Measurements from ENCODE around the gene SLC2A8. TPM values are rescaled to one million over a fixed set of nuclear protein-coding genes. Genes with fewer than 3 reads are reported as not detected.
A peak's percentile ranks its signal among the peaks of the same experiment; 100 is the strongest.

The SLC2A8 gene
- total RNA-seq, 2 donors from 2014 or later, result 1.4 to 1.7 TPM

DNA sequence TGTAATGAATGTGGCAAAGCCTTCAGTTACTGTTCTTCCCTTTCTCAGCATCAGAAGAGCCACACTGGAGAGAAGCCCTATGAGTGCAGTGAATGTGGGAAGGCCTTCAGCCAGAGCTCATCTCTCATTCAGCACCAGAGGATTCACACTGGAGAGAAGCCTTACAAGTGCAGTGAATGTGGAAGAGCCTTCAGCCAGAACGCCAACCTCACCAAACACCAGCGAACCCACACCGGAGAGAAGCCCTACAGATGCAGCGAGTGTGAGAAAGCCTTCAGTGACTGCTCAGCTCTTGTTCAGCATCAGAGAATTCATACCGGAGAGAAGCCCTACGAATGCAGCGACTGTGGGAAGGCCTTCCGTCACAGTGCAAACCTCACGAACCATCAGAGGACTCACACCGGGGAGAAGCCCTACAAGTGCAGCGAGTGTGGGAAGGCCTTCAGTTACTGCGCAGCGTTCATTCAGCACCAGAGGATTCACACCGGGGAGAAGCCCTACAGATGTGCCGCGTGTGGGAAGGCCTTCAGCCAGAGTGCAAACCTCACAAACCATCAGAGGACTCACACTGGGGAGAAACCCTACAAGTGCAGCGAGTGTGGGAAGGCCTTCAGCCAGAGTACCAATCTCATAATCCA lies 47.4 kb downstream of the SLC2A8 start:
- Mint-ChIP-seq H3K27ac (peak overlapping the region; percentile 94 to 98), H3K36me3 (peaks cover 45 to 77% of the 10 kb centered on the region in 2 donors), H3K9me3 (peaks cover 0 to 12% of the 10 kb centered on the region in 2 donors)
- ATAC-seq, result peak in 1 of 2 donors; percentile 5
- no peak for DNase-seq (ENCODE audit: low spot score in 2 of 2)

DNA sequence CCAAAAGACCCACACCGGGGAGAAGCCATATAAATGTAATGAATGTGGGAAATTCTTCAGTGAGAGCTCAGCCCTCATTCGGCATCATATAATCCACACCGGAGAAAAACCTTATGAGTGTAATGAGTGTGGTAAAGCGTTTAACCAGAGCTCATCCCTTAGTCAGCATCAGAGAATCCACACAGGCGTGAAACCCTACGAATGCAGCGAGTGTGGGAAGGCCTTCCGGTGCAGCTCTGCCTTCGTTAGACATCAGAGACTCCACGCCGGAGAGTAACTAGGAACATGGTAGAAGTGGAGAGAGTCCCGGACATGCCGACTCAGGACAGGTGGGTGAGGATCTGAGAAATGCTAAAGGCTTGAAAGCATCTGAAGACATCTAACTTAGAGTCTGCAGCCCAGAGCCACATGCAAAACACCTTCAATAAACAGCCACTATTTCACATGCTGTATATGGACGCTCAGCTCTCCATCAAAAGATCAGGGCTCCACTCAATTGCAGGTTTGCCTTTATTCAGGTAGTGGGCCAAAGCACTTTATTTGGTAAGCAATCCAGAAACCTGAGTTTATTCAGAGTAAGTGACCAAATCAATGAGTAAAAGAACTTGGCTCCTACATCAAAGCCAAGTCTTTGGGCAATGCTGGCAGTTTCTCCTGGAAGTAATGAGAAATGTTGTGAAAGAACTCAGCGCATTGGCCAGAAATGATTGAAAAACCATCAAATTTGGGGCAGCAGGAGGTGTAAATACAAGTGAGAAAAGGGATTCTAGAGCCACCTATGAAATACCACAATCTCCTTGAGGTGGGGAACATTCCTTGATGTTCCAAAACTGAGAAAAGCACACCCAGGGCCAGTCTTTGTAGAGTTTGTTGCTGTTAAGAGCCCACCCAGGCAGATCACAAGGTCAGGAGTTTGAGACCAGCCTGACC lies 48.2 kb downstream of the SLC2A8 start:
- no peak for DNase-seq (ENCODE audit: low spot score in 2 of 2)

DNA sequence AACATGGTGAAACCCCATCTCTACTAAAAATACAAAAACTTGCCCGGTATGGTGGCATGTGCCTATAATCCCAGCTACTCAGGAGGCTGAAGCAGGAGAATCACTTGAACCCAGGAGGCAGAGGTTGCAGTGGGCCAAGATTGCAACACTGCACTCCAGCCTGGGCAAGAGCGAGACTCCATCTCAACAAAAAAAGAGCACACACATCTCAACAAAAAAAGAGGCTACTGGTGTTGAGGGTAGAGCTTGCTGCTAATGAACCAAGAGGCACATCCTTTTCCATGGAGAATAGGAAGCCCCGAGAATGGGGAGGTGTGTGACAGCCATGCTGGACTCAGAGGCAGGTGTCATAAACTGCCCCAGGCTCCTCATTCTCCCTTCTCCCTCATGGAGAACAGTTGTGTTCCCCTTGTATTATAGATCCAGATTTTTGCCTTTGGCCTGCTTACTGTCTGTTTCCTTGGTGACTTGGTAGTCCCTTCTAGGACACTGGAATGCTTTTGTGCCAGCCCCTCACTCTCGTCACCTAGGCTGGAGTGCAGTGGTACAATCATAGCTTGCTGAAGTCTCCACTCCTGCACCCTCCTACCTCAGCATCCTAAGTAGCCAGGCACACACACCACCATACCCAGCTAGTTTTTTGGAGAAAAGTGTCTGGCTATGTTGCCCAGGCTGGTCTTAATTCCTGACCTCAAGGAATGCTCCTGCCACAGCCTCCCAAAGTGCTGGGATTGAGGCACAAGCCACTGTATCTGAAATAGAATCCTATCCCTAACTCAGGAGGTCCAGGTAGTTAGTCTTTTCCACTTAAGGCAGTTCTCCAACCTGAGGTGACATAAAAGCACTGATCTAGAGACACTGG lies 49.1 kb downstream of the SLC2A8 start:
- ATAC-seq (no peak), DNase-seq (ENCODE audit: low spot score in 2 of 2) (no peak)
- Mint-ChIP-seq H3K36me3 (peaks cover 54 to 83% of the 10 kb centered on the region in 2 donors), H3K27ac (peak overlapping the region; percentile 92 to 98), H3K9me3 (peaks cover 0 to 12% of the 10 kb centered on the region in 2 donors)

More for the DNA sequence above, 48.2 kb downstream of the SLC2A8 start:
- no peak for ATAC-seq
- peaks cover 0 to 12% of the 10 kb centered on the region in 2 donors for H3K9me3 Mint-ChIP-seq
- peak overlapping the region; percentile 94 to 98 for H3K27ac Mint-ChIP-seq
- peaks cover 50 to 83% of the 10 kb centered on the region in 2 donors for H3K36me3 Mint-ChIP-seq

DNA sequence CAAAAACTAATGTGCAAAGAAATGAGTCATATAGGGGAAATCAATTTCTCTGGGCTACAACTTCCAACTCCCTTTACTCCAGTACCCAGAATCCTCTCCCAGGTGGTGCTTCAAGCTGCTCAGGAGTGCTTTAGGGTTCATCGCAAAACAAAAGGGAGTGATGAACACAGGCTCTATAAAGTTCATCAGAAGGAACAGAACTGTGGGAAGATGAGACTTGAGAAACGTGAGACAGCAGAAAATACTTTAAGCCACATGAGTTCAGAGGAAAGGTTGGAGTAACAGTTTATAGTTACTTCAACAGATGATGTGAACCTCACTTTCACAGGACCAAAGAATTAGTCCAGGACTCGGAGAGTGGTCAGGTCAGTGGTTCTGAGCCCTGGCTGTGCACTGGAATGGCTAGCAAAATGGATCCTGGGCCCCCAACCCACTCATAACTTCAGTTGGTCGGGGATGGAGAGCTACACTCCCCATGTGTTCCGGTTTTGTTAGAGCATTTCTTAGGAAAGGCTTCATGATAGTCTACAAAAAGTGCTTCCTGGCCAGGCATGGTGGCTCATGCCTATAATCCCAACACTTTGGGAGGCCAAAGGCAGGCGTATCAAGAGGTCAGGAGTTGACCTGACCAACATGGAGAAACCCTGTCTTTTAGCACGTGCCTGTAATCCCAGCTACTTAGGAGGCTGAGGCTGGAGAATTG lies 49.9 kb downstream of the SLC2A8 start:
- ATAC-seq, result no peak
- peak overlapping the region; percentile 94 to 98 for H3K27ac Mint-ChIP-seq

DNA sequence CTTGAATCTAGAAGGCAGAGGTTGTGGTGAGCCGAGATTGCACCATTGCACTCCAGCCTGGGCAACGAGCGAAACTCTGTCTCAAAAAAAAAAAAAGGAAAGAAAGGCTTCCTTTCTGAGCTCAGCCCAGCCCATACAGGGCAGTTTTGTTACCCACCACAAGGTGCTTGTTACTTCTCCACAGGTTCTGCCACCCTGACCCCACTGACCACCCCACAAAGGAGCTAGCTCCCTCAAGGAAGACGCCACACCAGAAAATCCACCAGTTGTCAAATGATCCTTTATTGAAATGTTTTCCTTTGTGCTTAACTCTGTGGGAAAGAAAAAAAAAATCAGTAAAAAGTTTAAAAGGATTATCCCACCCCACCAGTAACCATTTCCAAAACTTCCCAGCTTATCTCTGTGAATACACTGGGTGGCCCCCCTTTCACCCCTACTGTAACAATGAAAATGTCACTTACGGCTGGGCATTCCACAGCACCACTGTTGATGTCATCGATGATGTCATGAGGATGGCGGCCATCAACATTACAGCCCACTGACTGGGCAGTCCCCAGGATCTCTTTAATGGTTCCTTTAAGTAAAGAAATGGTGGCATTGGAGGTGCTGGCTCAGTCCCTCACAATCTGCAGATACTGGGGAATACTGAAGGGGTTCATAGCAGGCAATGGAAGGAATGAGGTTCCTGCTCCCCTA lies 50.6 kb downstream of the SLC2A8 start:
- ATAC-seq, result no peak
- DNase-seq (ENCODE audit: low spot score in 2 of 2), result no peak
- H3K27ac Mint-ChIP-seq, result peak overlapping the region; percentile 94 to 98

More for the DNA sequence above, 49.9 kb downstream of the SLC2A8 start:
- peaks cover 60 to 83% of the 10 kb centered on the region in 2 donors for H3K36me3 Mint-ChIP-seq
- peaks cover 0 to 12% of the 10 kb centered on the region in 2 donors for H3K9me3 Mint-ChIP-seq
- DNase-seq (ENCODE audit: low spot score in 2 of 2), result no peak

DNA sequence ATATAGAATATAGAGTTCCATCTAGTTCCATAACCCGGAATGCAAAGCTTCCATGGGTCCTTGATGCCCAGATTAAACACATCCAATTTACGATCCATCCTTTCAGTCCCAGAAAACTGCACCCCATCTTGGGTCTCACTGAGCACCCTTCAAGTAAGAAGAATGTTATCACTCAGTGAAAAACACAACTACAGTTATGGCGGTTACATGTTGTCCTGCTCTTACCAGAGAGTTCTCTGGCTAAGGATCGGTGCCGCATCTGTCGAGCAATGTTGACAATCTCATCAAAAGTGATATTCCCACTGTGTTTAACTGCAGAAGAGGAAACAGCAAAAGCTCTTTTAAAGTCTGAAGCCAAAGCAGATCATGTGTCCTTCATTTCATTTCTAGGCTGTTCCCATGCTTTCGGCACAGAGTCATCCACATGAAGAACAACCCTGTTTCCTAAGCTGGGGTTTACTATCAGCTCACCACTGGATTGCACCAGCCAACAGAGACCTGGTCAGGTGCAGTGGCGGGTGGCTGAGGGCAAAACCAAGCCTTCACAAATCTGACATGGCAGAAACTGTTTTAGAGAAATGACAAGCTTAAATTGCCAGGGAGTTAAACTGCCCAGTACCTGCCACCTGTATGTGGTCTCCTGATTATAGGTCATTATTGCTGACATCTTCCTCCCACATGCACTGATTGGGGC lies 51.3 kb downstream of the SLC2A8 start:
- H3K27ac Mint-ChIP-seq, result peak overlapping the region; percentile 98 to 100
- no peak for DNase-seq (ENCODE audit: low spot score in 2 of 2)
- H3K36me3 Mint-ChIP-seq, result peaks cover 60 to 82% of the 10 kb centered on the region in 2 donors
- no peak for ATAC-seq
- H3K9me3 Mint-ChIP-seq, result peaks cover 0 to 12% of the 10 kb centered on the region in 2 donors

More for the DNA sequence above, 50.6 kb downstream of the SLC2A8 start:
- Mint-ChIP-seq H3K9me3 (peaks cover 0 to 12% of the 10 kb centered on the region in 2 donors), H3K36me3 (peaks cover 60 to 83% of the 10 kb centered on the region in 2 donors)

DNA sequence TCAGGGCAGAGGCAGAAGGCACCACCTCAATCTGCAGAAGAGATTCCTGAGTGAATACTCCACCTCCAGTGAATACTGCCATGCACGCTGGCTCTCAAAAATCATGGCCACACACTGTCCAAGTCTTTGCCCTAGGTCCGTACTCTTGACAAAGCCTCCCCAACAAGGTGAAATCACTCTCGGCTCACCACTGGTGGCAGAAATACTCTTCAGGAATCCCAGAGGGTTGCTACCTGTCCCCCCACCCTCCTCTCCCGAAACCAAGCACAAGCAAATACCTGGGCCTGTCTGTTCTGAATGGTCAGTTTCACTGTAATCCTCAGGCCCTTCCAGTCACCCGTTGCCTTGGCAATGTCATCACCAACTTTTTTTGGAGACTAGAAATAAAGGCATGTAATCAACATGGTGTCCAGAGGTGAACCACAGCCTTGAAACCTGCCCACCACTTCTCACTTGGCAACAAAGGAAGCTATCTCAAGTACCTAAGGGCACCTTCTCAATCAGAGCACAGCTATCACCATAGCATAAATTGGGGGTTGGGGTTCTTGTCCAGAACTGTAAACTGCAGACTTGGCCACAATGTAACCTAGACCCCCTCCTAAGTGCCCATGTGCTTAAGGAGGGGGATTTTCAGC lies 52.5 kb downstream of the SLC2A8 start:
- Mint-ChIP-seq H3K36me3 (peaks cover 55 to 71% of the 10 kb centered on the region in 2 donors), H3K9me3 (peaks cover 0 to 6% of the 10 kb centered on the region in 2 donors), H3K27ac (peak overlapping the region; percentile 98 to 100)
- DNase-seq (ENCODE audit: low spot score in 2 of 2) (no peak), ATAC-seq (no peak)

DNA sequence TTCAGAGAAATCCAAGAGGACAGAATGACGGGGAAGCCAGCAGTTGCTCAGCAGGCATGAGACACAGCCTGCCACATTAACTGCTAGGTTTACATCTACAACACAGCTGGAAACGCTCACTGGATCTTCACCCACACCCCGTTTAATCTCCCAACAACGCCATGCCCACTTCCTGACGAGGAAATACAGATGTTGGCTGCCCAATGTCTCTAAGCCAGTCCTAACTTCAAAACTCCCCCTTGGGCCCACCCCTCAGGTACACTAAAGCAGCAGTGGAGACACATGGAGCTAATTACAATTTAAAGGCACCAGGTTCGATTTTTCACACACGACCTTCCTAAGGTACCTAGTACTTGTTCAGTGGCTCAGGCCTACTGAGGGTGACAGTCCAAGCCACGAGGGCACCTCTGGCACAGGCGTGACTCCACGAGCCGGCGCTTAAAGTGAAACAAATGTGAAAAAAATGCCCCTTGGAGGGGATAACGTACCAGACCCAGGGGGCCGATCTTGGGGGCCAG lies 53.3 kb downstream of the SLC2A8 start:
- Mint-ChIP-seq H3K9me3 (no peaks in the 10 kb centered on the region), H3K36me3 (peaks cover 46 to 62% of the 10 kb centered on the region in 2 donors), H3K27ac (peak overlapping the region; percentile 98 to 100)
- DNase-seq (ENCODE audit: low spot score in 2 of 2) (no peak), ATAC-seq (peak in 1 of 2 donors; percentile 6)

DNA sequence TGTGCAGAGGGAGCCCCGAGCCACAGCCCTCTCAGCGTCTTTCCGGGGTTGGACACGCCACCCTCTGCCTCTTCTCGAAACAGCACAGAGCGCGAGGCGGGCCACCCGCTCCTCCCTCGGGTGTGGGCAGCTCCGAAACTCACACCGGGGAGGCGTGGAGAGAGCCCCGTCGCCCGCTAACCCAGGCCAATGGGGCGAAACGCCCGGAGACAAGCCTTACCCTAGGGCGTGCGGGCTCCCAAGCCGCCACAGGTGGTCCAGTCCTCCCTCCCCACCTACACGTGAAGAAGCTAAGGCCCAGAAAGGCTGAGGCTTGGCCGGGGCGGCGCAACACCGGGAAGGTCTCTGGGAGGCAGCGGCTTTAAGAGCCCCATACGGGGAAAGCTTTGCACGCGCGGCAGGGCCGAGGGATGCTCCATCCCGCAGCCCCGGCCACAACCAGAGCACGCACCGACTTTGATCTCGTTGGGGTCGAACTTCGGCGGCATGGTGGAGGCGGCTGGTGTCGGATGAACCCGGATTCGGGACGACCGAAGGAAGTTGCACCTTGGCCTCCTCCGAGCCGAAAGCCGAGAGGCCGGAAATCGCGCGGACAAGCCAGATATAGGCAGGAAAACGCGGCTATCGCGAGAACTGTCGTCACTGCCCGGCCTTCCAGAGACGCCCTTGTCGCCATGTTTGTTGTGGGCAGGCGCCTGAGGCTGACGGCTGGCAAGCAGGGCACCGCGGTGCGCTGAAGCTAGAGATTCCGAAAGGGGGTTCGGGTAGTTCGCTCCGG lies 54.0 kb downstream of the SLC2A8 start, which contains the start of the genes LRSAM1 and RPL12:
TSS of gene LRSAM1 (plus strand) at position 681 of the 778 bp plus-strand sequence. CDS start 3,018 bp downstream, outside the sequence.
TSS of gene RPL12 (minus strand) at position 577 of the 778 bp plus-strand sequence. CDS start at position 488, 89 bp downstream.
- ATAC-seq (peak; percentile 70 to 75), DNase-seq (ENCODE audit: low spot score in 2 of 2) (peak; percentile 97 to 100)
- Mint-ChIP-seq H3K27ac (peak within 1 kb of the TSS; percentile 98 to 100), H3K36me3 (peaks cover 45 to 62% of the 10 kb centered on the region in 2 donors), H3K9me3 (no peaks in the 10 kb centered on the region)

DNA sequence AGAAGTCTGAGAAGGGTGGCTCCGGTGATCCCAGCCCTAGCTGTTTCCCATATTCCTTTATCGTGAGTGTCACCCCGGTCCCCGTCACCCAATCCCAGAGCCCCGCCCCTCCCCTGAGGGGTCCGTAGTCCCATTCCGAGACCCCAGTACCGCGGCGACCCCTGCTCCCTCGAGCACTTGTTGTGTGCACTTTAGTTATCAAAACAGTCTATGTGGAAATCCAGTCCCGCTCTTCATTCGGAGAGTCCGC lies 54.6 kb downstream of the SLC2A8 start:
- Mint-ChIP-seq H3K9me3 (no peaks in the 10 kb centered on the region), H3K36me3 (peaks cover 45 to 57% of the 10 kb centered on the region in 2 donors), H3K27ac (peak overlapping the region; percentile 98 to 100)
- DNase-seq (ENCODE audit: low spot score in 2 of 2) (no peak), ATAC-seq (peak in 1 of 2 donors; percentile 13)

DNA sequence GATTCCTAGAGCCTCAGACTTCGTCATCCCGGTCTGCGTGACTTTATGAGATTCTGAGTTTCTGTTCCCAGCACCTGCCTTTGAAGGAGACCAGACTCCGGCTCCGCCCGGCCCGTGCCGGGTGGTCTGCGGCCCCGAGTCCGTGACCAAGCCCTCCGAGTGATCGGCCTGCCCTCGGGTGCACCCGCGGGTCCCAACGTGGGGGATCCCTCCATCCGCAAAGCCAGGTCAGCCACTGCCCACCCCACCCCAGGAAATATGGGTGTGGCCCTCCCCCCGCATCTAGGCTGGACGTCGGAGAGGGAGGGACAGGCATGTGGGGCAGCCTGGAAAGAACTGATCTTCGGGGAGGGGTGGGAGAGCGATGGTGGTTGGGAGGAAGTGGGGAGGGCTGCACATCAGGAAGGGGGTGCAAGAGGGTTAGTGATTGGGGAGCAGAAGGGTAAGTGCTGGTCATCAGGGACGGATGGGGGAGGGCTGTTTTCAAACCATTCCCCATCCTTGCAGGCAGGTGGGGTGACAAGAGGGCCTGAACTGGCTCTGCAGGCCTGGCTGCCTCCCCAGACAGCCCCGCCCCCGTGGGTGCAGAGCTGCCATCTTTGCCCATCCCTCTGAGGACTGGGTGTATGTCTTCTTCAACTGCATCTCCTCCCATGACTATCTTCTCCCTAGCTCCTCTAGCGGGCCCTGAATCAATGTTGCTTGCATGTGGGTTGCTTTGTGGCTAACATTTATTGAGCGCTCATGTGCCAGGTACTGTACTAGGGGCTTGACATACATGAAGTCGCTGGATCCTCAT lies 55.1 kb downstream of the SLC2A8 start:
- ATAC-seq (peak; percentile 27 to 35), DNase-seq (ENCODE audit: low spot score in 2 of 2) (peak; percentile 59 to 63)
- H3K36me3 Mint-ChIP-seq, result peaks cover 48 to 52% of the 10 kb centered on the region in 2 donors
- H3K9me3 Mint-ChIP-seq, result no peaks in the 10 kb centered on the region
- H3K27ac Mint-ChIP-seq, result peak overlapping the region; percentile 98 to 100

DNA sequence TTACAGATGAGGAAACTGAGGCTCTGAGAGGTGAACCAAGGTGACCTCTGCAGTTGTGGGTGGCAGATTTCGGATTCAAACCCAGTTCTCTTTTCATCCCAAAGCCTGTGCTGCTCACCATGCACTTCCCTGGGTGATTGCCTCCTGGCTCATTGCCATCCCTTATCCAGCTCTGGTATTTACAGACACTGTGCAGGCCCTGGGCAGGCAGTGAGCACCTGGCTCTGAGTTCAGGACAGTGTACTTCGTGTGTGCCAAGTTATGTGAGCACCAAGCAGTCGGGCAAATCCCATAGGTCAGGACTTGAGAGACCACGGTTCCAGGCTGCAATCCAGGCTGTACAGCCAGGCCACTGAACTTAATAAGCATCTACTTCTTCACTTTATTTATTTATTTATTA lies 55.7 kb downstream of the SLC2A8 start:
- peak overlapping the region; percentile 85 to 98 for H3K27ac Mint-ChIP-seq
- no peak for ATAC-seq
- H3K9me3 Mint-ChIP-seq, result no peaks in the 10 kb centered on the region
- DNase-seq (ENCODE audit: low spot score in 2 of 2), result no peak
- H3K36me3 Mint-ChIP-seq, result peaks cover 46 to 48% of the 10 kb centered on the region in 2 donors

All from activated naive CD4-positive, alpha-beta T cell treated with anti-CD3 and anti-CD28 coated beads, Interleukin-2, amount 50 U/mL, for 72 hours (primary cell).